HG02870 (cell line): ENCODE results near the gene TANC1.

ENCODE experiments used
- ATAC-seq: cut with Tn5 transposase; IDR thresholded peaks from one replicate; pipeline ENCODE4 v1.9.1; 2021; ENCODE audit warnings: mild to moderate bottlenecking, moderate library complexity; ENCODE audit not compliant: unreplicated experiment

The TANC1 gene

DNA sequence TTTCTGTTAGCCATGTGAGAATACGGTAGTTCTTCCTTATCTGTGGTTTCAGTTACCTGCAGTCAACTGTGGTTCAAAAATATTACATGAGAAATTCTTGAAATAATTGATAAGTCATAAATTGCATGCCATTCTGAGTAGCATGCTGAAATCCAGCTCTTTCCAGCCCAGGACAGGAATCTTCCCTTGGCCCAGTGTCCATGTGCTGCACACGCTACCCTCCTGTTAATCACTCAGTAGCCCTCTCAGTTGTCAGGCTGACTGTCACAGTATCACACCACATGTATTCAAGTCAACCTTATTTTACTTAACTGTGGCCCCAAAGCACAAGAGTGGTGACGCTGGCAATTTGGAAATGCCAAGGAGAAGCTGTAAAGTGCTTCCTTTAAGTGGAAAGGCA lies 141.1 kb downstream of the TANC1 start:
- no peak for ATAC-seq

DNA sequence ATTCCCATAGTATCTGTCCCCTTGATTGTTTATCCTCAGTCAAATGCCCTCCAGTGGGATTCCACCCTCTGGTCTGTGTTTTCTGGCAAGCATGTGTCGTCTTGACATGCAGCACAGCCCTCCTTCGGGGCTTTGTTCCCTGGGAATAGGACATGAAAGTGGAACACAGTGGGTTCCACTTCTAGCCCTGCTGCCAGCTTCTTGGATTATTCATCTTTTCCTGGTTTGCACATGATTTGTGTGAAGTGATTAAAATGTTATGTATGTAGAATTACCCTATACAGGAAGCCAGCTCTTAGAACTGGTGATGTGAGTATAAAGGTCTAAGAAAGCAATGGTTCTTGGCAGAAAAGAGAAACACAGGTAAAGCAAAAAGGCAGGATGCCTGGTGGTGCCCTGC lies 142.3 kb downstream of the TANC1 start:
- no peak for ATAC-seq

DNA sequence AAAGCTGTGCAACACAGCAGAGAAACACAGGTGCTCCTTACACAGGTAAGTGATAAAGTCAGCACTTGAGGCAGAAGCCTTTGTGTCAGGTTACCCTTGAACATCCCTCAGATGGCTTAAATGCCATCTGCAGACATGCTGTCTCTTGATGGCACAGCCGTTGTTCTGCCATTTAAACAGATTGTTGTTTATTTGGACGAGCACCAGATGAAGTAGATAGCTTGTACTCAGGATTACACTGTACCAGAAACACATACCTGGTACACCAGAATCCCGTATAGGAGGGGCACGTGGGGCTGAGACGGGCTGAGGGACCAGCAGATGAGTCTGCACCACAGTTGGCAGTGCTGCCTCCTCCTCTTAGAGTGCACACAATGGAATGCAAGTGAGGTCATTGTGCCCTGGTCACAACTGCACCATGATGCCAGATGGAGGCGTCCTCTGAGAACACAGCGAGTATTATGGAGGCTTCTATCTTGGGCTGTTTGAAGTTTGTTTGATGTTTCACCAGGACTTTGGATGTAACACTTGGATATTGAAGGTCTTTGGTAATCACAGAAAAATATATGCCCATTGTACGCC lies 143.0 kb downstream of the TANC1 start:
- ATAC-seq, result no peak

DNA sequence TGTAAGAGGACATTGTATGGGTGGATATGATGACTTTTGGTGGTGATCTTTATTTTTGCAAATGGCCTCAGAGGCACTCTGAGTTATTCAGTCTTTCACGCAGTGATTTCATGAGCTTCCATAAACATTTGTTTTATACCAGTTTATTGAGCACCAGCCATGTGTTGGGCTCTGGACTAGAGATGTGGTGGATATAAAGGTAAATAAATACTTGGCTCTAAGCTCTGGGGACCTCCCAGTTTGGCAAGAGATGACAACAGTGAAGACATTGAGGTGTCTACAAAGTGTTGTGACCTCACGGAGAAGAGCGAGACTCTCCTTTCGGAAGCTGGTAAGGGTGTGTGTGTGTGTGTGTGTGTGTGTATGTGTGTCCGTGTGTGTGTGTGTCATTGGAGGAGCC lies 146.4 kb downstream of the TANC1 start:
- no peak for ATAC-seq

DNA sequence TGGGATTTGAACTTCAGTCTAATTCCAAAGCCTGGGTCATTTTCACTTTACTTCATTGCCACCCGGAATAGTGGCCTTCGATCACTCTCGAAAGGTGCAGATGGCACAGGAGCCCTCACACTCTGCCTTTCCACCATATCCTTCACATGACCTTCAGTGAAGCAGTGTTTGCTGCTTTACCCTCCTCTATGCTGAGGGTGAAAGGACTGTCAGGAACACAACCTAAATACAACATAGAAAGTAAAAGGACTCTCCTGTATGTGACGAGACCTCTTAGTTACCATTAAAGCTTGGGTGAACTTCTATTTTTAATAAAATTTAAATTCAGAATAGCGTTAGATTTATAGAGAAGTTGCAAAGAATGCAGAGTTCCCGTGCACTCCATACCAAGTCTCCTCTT lies 148.5 kb downstream of the TANC1 start:
- no peak for ATAC-seq

DNA sequence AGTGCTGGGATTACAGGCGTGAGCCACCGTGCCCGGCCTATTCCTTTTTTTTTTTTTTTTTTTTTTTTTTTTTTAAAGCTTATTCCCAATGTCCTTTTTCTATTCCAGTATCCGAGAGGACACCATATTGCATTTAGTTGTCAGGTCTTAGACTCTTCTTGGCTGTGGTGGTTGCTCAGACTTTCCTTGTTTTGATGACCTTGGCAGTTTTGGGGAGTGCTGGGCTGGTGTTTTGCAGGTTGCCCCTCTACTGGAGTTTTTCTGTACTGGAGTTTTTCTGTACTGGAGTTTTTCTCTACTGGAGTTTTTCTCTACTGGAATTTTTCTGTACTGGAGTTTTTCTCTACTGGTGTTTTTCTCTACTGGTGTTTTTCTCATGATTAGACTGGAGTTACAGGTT lies 149.2 kb downstream of the TANC1 start:
- no peak for ATAC-seq

DNA sequence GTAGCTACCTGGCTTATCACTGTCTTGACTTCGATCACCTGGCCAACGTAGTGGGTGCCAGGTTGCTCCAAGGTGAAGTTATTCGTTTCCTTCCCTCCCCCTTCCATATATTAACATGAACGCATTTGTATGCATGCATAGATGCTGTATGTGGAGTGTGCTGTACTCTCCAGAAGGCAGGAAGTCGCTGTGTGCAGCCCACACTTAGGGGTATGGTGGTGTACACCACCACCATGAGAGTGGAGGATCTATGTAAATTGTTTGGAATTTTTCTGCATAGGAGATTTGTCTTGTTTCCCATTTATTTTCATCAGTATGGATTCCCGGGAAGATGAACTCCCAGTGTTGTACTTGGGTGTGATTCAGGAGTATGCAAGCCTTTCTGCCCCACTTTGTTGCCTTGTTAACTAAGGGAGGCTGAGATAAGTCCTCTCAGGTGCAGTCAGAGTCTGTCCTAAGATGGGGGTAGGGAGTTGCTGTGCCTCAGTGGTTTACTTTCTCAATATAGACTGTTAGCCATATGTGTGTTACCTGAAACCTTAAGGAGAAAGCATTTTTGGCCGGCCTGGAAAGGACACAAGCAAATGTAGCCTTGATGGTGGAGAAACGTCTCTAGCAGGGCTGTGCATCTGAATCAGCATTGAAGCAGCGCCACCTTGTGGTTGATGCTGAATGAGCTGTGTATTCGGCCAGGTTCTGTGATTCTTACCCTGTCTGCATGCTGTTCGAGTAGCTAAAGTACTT lies 149.8 kb downstream of the TANC1 start:
- peak; percentile 88 for ATAC-seq

DNA sequence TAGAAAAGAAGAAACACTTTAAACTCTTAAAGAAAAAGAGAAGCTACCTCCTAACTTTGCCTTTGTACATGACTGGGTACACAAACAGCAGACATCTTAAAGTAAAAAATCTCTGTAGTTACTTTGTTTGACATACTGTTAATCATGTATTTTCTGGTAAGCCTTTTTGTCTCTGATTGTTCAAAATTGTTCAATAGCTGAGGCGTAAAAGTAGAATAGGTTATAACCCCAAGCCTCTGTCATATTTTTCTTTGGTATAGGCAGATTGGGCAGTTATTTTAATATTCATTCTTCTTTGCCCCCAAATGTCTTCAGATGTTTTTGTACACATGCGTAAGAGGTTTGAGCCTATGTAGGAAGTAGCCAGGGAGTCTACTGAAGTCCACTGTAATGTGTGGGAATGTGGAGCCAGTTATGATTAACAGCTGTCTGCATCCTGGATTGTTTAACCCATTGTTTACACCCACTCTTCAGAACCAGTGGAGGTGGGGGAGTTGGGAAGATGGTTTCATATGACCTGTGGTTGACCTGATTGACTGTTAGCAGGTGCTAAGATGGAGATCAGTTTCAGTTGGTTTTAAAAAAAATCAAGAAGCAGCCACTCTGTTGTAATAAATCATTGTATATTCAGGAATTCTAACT lies 150.5 kb downstream of the TANC1 start:
- ATAC-seq, result no peak

DNA sequence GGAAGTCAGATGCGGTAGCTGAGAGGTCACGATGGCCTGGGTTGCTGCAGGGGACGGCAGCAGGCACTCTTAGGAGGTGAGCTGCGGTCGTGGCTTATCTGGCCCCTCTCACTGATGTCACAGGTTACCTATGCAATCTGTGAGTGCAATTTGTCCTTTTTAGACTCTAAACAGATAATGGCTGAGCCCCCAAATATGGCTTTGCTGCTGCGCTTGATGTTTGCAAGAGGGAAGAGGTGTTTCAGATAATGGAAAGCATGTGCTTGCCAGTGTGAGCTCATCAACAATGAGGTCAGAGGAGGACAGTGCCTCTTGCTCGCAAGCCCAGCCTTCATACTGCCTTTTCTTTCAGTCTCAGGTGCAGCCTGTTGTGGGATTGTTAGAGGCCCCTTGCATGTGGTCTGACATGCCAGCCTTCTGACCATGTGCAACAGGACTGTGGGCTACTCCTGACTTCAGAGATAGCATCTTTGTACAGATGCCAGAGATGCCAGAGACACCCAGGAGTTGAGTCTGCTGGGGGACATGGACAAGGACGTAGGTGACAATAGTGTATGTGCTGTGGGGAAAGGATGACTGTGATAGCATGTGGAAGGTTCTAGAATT lies 151.3 kb downstream of the TANC1 start:
- no peak for ATAC-seq

DNA sequence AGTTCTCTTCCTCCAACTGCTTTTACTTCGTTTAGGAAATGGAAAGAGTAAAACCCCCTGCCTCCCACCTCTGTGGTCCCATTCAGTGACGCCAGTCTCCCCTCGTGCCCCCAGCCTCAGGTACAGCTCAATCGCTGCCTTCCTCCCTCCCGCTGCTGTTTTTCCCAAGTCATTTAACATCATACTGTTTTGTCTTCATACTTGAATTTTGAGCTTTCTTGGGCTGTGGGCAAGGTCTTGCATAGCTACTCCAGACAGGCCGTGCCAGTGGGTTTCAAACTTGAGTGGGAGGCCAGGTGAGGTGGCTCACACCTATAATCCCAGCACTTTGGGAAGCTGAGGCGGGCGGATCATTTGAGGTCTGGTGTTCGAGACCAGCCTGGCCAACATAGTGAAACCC lies 155.3 kb downstream of the TANC1 start:
- ATAC-seq, result no peak

DNA sequence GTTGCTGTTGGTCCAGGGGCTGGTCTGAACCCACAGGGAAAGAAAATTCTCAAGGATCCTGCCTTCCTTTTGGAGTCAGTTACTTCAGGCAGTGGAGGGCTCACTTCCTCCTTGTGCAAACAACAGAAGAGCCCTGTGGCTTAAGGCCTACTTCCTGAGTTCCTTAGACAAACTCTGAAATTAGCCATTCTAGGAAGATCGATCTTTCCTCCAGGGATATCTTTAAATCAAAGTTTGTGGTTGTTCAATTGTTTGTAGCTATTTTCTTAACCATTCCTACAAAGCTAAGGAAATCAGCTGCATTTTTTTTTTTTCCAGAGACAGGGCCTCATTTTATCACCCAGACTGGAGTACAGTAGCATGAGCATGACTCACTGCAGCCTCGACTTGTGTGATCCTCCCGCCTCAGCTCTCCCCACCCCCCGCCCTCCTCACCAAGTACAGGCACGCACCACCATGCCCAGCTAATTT lies 156.0 kb downstream of the TANC1 start:
- ATAC-seq, result no peak

DNA sequence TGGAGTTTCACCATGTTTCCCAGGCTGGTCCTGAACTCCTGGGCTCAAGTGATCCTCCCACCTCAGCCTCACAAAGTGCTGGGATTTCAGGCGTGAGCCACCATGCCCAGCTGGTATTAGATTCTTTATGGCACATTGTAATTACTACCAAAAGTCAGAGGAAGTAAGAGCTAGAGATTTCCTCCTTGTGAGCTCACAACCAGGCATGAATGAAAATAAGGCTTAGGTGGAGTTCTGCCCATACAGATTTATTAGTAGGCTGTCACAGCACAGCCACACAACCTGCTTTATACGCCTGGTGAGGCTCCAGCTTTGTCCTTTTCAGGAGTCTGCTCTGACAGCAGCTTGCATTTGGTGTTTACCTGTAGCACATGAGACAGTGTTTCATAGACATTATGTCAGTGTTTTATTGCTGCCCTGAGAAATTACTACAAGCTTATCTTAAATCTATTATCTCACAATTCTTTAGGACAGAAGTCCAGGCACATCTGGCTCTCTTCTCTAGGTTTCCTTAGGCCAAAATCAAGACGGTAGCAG lies 156.6 kb downstream of the TANC1 start:
- no peak for ATAC-seq

DNA sequence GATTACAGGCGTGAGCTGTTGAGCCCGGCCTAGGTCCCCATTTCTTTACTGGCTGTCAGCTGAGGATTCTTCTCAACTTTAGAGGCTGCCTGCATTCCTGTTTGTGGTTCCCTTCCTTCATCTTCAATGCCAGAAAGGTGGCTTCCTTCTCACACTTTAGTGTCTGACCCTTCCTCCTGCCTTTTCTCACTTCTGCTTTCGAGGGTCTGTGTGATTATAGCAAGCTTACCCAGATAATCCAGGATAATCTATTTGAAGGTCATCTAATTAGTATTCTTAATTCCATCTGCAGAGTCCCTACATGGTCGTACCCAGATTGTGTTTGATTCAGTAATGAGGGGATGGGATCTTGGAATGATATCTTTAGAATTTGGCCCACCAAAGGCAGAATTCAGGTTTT lies 157.4 kb downstream of the TANC1 start:
- no peak for ATAC-seq

DNA sequence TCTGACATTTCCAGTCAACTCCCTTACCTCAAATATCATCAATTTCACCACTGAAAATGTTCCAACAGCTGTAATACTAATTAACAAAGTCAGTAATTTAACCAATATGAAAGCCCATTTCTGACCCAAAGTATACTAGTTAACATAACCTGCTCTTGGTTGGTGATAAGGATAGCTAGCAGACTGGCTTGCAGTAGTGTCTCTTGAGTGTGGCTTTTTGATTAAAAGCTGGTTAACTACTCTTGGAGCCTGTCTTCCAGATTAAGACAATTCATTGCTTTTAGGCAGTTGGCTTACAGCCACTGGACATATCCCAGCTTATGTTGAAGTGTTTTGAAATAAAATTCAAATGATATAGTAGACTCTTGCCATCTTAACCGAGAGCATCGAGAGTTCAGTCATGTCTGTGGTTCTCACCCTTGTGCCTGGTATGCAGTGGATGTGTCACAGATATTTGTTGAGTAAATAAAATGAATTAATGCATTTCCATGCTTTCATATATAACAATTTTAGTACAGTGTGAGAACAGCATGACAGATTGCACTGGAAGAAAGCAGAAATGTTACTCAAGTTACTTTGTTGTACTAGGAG lies 158.1 kb downstream of the TANC1 start:
- no peak for ATAC-seq

DNA sequence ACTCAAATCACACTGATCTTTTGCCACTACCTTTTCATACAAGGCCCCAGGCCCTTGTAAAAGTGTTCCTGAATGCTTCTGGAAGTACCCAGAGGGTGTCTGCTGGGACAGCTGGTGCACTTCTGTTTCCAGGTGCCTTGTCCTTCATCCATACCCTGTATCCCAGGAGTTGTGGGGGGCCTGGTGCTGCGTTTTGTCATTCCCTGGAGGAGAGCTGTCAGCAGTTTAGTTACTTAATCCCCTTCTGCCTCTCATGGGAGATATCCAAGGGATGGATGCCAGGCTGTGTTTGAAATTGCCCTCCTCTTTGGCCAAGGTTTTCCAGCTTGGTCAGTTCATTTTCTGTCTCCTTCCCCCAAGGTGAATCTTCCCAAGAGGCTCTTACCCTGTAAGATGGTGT lies 159.8 kb downstream of the TANC1 start:
- no peak for ATAC-seq

DNA sequence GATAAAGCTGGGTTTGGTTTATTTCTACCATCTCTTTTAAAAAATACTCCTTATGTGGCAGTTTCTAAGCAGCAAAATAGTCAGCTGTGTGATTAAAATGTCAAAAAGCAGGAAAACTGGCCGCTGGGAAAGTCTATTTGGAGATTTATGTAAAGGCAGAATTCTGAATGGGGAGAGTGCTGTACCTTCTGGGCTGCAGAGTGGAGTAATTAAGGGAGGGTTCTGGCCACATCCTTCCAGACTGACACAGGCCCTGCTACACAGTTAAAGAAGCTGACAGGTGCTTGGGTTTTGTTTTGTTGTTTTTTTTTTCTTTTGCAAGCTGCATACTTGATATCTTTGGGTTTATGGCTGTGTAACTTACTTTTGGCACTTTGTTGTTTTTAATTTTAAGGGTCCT lies 160.8 kb downstream of the TANC1 start:
- ATAC-seq, result no peak

DNA sequence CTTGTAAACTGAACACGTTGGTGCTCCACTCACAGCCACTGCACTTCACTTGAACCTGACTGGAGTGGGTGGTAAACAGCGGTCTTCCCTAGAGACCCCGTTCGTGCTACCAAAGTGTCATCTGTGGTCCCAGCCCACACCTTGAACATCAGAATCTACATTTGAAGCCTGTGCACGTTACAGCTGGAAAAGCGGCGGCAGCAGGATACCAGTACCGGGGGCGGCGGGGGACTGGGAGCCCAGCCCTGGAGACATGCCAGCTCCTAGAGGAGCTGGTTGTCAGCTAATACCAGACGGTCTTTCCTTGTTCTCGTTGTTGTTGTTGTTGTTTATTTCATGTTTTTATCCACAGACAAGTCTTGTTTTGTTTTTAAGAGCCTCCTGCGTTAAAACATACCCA lies 161.4 kb downstream of the TANC1 start:
- ATAC-seq, result no peak

DNA sequence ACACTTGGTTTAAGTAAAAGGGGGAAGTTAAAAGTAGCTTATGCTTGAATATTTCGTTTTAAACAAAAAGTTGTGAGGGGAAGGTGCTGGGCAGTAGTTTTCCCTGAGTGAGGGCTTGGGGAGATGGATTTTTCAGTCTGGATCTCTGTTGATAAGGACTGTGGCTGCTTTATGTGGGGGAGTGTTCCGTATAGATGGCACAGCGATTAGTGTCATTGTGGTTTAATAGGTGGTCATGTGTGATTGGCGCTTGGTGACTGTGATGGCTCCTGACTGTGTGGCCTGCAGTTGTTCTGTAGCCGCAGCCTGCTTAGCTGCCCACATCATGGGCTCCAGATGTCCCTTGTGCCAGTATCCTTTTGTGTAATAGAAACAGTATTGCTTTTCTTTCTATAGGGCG lies 161.9 kb downstream of the TANC1 start:
- ATAC-seq, result no peak

DNA sequence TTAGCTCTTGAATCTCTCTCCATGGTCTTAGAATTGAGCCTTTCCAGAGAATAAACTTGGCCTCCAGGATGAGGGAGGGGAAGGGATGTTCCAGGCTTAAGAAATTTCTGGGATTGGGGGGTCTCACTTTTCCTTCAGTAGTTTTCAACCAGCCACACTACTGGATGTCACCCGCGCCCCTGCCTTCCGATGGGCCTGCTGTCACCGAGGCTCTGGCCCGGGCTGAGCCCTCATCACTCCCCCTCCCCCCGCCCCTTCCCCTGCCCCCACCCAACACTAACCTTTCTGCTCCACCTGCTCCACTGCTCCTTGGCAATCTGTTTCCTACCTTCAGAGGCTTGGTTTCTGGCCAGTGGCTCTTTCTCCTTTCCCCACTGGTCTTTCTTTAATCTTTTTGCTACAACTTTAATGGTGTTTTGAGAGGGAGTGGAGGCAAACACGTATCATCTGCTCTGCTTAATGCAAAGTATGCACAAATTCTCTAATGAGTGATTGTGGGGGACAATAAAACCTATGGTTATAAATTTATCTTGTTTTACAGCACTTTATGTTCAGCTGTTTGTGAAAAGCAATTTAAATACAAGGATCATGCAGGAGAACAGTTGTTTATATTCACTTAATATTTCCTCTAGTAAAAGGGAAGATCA lies 162.9 kb downstream of the TANC1 start:
- ATAC-seq, result no peak

DNA sequence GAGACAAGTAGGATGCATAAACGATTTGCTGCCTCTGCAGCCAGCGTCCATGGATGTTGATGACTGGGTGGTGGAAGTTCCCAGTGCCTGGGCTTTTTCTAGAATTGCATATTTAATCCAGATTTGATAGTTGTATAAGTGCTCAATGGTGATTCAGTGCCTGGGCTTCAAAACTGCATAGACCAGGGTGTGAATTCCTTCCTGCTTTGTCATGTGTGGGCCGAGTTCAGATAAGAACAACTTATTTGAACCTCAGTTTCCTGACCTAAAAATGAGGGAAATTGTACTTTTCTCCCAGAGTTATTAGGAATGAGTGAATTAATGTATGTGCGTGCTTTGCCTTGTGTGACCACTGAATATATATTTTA lies 163.5 kb downstream of the TANC1 start:
- ATAC-seq, result no peak

DNA sequence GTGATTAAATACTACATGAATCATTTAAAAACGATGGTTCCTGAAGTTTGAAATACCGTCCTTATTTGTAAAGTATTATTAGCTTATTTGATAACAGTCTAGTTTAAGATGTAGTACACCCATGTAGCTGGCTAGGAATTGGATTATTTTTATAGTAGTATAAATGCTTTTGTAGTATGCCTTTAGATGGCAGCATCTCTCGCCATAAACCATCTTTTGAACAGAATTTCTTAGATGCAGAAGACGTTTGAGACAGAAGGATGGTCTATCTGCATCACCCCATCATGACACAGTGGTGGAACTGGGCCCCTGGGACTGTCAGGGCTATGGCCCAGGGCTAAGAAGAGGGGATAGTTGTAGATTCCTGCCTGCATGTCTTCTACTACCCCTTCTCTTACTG lies 165.4 kb downstream of the TANC1 start:
- no peak for ATAC-seq
